AG04449 (cell line): ENCODE measurements around the gene CNKSR3.

Source experiments
- CTCF ChIA-PET: fragments of 350-600 bp; formaldehyde crosslinking; extraction: SDS; loops from one replicate; lab custom pipeline; 2021; ENCODE audit warnings: antibody characterized with exemption; lab: Yijun Ruan, JAX
- POLR2A ChIA-PET: fragments of 400-600, 350-600 bp; formaldehyde crosslinking; extraction: SDS; loops from one replicate; lab custom pipeline; 2020; ENCODE audit warnings: antibody characterized with exemption, inconsistent platforms; lab: Yijun Ruan, JAX
- DNase-seq: peaks from one replicate; pipeline ENCODE4 v3.0.0-alpha.2; 2010; ENCODE audit warnings: low read depth, low spot score
- H3K4me3 ChIP-seq: 2 replicates; pipeline ENCODE4 v1.5.1; 2011; ENCODE audit warnings: low read depth, mild to moderate bottlenecking, control low read depth, low read length
- TF ChIP-seq, protein P1 (sequence below): IDR thresholded peaks from one replicate; pipeline ENCODE4 v1.5.1; 2011; ENCODE audit warnings: mild to moderate bottlenecking, moderate library complexity, low read length, control low read depth, inconsistent platforms; ENCODE audit not compliant: insufficient read depth; ENCODE audit errors: missing control alignments

Gene CNKSR3

DNA sequence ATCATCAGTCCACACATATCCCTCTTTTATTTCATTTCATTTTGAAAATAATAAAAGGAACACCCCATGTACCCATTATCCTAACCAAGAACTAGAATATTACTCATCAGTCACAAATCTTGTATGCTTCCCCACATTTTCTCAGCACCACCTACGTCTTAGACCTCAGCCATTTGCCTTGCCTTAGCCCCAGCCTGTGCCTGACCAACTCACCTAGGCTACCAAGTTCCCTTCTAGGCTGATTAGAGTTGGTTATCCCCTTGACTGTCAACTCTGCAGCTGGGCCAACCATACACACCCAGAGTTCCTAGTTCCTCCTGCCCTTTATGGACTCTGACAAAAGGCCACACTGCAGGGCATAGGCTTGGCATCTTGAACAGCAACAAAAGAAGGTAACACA, 120.5 kb downstream of the CNKSR3 start:
- TF ChIP-seq, protein P1, sequence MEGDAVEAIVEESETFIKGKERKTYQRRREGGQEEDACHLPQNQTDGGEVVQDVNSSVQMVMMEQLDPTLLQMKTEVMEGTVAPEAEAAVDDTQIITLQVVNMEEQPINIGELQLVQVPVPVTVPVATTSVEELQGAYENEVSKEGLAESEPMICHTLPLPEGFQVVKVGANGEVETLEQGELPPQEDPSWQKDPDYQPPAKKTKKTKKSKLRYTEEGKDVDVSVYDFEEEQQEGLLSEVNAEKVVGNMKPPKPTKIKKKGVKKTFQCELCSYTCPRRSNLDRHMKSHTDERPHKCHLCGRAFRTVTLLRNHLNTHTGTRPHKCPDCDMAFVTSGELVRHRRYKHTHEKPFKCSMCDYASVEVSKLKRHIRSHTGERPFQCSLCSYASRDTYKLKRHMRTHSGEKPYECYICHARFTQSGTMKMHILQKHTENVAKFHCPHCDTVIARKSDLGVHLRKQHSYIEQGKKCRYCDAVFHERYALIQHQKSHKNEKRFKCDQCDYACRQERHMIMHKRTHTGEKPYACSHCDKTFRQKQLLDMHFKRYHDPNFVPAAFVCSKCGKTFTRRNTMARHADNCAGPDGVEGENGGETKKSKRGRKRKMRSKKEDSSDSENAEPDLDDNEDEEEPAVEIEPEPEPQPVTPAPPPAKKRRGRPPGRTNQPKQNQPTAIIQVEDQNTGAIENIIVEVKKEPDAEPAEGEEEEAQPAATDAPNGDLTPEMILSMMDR: no peak
- DNase-seq: no peak
- POLR2A ChIA-PET: no interaction called here
- no peak overlapping the region for H3K4me3 ChIP-seq
- CTCF ChIA-PET: no interaction called here

DNA sequence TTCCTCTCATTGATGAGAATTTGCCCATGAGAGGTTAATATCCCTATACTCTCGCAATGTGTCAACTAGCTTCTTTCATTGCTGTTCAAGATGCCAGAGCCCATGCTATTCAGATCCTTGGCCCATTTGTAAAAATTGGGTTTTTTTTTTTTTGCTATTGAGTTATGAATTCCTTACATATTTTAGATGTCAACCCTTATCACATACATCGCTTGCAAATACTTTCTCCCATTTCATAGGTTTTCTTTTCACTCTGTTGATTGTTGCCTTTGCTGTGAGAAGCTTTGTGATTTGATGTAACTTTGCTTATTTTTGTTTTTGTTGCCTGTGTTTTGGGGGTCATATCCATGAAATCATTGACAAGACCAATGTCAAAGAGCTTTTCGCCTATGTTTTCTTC, 121.7 kb downstream of the CNKSR3 start:
- H3K4me3 ChIP-seq: no peak overlapping the region
- no peak for DNase-seq
- CTCF ChIA-PET: interaction anchor here (1.4 kb wide), 1 partner anchor 235 kb away, joined by 3 read pairs; no protein-coding TSS in a partner anchor
- TF ChIP-seq, protein P1: no peak
- POLR2A ChIA-PET: interaction anchor here (1.6 kb wide), 1 partner anchor 15 kb away, joined by 6 read pairs; no protein-coding TSS in a partner anchor

DNA sequence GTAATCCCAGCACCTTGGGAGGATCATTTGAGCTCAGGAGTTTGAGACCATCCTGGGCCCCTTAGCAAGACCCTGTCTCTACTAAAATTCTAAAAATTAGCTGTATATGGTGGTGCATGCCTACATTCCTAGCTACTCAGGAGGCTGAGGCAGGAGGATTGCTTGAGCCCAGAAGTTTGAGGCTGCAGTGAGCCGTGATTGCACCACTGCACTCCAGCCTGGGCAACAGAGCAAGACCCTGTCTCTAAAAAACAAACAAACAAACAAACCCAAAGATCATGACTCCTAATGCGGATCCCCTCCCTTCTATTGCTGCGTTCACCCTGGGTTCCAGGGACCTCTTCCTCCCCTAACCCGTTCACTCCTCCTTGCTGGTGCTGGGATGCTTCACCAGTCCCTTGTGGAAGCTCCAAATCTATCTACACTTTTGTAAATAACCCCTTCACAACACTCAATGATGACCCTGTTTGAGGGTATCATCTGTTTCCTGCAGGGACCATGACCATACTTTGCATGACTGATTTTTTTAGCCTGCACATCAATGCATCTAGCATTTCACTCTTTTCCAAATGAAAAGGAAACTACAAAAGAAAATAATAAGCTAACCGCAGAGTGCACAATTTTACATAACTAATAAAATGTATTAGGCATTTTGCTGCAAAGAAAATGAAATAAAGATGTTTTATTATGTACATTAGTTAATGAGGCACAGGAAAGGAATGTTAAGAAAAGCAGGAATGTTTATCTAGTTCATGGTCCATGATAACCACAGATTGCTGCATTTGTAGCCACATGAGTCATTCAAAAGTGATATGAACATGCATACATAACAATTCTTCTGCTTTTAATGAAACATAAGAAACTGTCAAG, 123.4 kb downstream of the CNKSR3 start:
- DNase-seq: peak; percentile 87
- TF ChIP-seq, protein P1: no peak
- H3K4me3 ChIP-seq: no peak overlapping the region
- POLR2A ChIA-PET: interaction anchor here (1.6 kb wide), 1 partner anchor 17 kb away, joined by 6 read pairs; no protein-coding TSS in a partner anchor
- CTCF ChIA-PET: interaction anchor here (0.7 to 1.4 kb wide), 4 partner anchors 14 to 233 kb away, joined by 3 read pairs; no protein-coding TSS in a partner anchor

DNA sequence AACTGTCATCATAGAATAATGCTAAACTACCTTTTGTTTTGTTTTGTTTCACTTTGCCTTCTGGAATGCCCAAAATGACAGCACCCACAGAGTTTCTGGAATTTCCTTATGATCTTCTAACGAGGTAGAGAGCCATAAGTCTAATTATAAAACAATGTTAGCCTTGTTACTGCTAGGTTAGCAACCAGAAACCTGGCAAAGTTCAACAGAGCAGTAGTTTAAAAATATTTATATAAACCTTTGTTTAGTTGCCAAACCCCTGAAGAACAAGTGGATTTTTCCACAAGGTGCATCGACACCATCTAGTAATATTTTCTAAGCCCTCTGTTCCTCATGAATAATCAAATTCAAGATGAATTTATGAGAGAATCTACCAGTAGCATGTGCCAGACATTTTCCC, 126.3 kb downstream of the CNKSR3 start:
- ChIA-PET POLR2A (no interaction called here), CTCF (interaction anchor here (2.0 kb wide), 1 partner anchor 12 kb away, joined by 10 read pairs; no protein-coding TSS in a partner anchor)
- DNase-seq: no peak
- H3K4me3 ChIP-seq: no peak overlapping the region
- TF ChIP-seq, protein P1: no peak

DNA sequence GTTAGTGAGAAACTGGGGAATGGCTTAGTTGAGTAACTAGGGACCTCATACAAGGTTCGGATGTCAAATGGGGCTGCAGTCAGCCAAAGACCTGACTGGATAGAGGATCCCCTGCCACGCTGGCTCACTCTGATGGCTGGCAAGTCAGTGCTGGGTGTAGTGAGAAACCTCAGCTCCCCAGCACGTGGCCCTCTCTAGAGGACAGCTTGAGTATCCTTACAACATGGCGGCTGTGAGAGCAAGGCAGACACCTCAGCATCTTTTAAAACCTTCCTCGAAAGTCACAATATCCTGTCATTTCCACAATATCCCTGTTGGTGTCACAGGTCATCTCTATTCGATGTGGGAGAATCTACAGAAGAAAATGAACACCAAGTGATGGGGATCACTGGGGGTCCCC, 127.2 kb downstream of the CNKSR3 start:
- DNase-seq: no peak
- ChIA-PET POLR2A (no interaction called here), CTCF (interaction anchor here (2.0 kb wide), 1 partner anchor 11 kb away, joined by 10 read pairs; no protein-coding TSS in a partner anchor)
- H3K4me3 ChIP-seq: no peak overlapping the region
- TF ChIP-seq, protein P1: no peak

DNA sequence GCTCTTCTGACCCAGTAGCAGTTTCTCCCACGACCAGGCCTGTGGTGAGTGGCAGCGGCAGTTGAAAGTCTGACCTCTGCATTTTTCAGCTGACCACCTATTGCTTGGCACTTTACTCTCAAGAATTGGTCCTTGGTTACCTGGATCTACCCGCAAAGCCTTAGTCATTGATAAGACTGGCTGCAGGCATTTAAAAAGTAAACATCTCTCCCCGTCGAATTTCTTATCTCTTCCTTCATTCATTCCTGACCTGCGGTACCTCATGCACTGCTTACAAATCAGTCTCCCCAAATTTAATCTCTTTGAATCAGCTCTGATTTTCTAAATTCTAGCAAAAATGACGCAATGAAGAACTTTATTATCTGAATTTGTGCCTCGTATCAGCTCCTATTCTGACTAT, 127.7 kb downstream of the CNKSR3 start:
- no peak for DNase-seq
- no peak overlapping the region for H3K4me3 ChIP-seq
- ChIA-PET POLR2A (no interaction called here), CTCF (interaction anchor here (2.0 kb wide), 1 partner anchor 11 kb away, joined by 10 read pairs; no protein-coding TSS in a partner anchor)
- TF ChIP-seq, protein P1: no peak
